GM19455 (cell line): ENCODE data around the gene PRF1.
"Not testable (repeated sequence)": the region's sequence is repeated elsewhere in the genome, so short reads cannot be mapped to it uniquely, and the experiment has no call there.

Source experiments
- ATAC-seq: cut with Tn5 transposase; IDR thresholded peaks from one replicate; pipeline ENCODE4 v1.9.1; 2021; ENCODE audit not compliant: unreplicated experiment

The PRF1 gene

GRCh38 chr10:70594161-70594560 lies 8.4 kb downstream of the PRF1 start:
- ATAC-seq: no peak

GRCh38 chr10:70593513-70593890 lies 9.0 kb downstream of the PRF1 start:
- no peak for ATAC-seq

- ATAC-seq: no peak
These were observed 9.6 kb downstream of the PRF1 start for GRCh38 chr10:70592746-70593512.

GRCh38 chr10:70592186-70592735 lies 10.3 kb downstream of the PRF1 start:
- ATAC-seq: no peak

GRCh38 chr10:70590655-70591416 lies 11.7 kb downstream of the PRF1 start:
- ATAC-seq: no peak

- ATAC-seq: no peak
These were observed 12.5 kb downstream of the PRF1 start for GRCh38 chr10:70589762-70590654.

GRCh38 chr10:70588859-70589570 lies 13.5 kb downstream of the PRF1 start:
- no peak for ATAC-seq

- ATAC-seq: no peak
These were observed 14.3 kb downstream of the PRF1 start for GRCh38 chr10:70588255-70588654.

GRCh38 chr10:70587045-70587658 lies 15.4 kb downstream of the PRF1 start:
- no peak for ATAC-seq

GRCh38 chr10:70586348-70586930 lies 16.1 kb downstream of the PRF1 start:
- no peak for ATAC-seq

- ATAC-seq: no peak
These were observed 16.9 kb downstream of the PRF1 start for GRCh38 chr10:70585578-70586169.

GRCh38 chr10:70584909-70585544 lies 17.5 kb downstream of the PRF1 start:
- no peak for ATAC-seq

- ATAC-seq: no peak
These were observed 18.2 kb downstream of the PRF1 start for GRCh38 chr10:70584366-70584765.

- no peak for ATAC-seq
These were observed 18.9 kb downstream of the PRF1 start for GRCh38 chr10:70583669-70584037.

- ATAC-seq: no peak
These were observed 19.5 kb downstream of the PRF1 start for GRCh38 chr10:70582793-70583668.

GRCh38 chr10:70581176-70581575 lies 21.4 kb downstream of the PRF1 start:
- not testable (repeated sequence) for ATAC-seq

GRCh38 chr10:70579234-70580002 lies 23.1 kb downstream of the PRF1 start:
- ATAC-seq: no peak
